HEK293 (cell line): ENCODE results near the gene CLCNKB.

Experiments
- BCL11B ChIP-seq: fragments of 450-650 bp; formaldehyde crosslinking; IDR thresholded peaks from 2 replicates; pipeline ENCODE4 v1.5.1; 2016; ENCODE audit warnings: low read depth, missing biosample characterization, missing genetic modification characterization
- GLI2 ChIP-seq: fragments of 450-650 bp; formaldehyde crosslinking; IDR thresholded peaks from 2 replicates; pipeline ENCODE4; 2017; ENCODE audit warnings: missing biosample characterization, missing genetic modification characterization, low read depth, borderline replicate concordance
- KLF10 ChIP-seq: fragments of 450-650 bp; IDR thresholded peaks from 2 replicates; pipeline ENCODE4 v1.5.1; 2018; ENCODE audit warnings: missing biosample characterization, mild to moderate bottlenecking, missing genetic modification characterization
- KLF8 ChIP-seq: fragments of 450-650 bp; formaldehyde crosslinking; IDR thresholded peaks from 2 replicates; pipeline ENCODE4 v1.5.1; 2016; ENCODE audit warnings: missing biosample characterization, missing genetic modification characterization
- MEIS1 ChIP-seq: sonication (generic); formaldehyde crosslinking; IDR thresholded peaks from 2 replicates; pipeline ENCODE4 v1.8.1; 2022; ENCODE audit warnings: missing genetic modification reagents, mild to moderate bottlenecking, borderline replicate concordance
- PRDM1 ChIP-seq: fragments of 450-650 bp; formaldehyde crosslinking; IDR thresholded peaks from 2 replicates; pipeline ENCODE4; 2016; ENCODE audit warnings: missing biosample characterization, missing genetic modification characterization
- SALL2 ChIP-seq: fragments of 450-650 bp; formaldehyde crosslinking; IDR thresholded peaks from 2 replicates; pipeline ENCODE4 v1.5.0; 2017; ENCODE audit warnings: missing biosample characterization, mild to moderate bottlenecking, missing genetic modification characterization, borderline replicate concordance
- ZBTB20 ChIP-seq: fragments of 450-650 bp; formaldehyde crosslinking; IDR thresholded peaks from 2 replicates; pipeline ENCODE4 v1.5.1; 2016; ENCODE audit warnings: missing biosample characterization, missing genetic modification characterization
- ZBTB48 ChIP-seq: fragments of 450-650 bp; formaldehyde crosslinking; IDR thresholded peaks from 2 replicates; pipeline ENCODE4 v1.5.1; 2016; ENCODE audit warnings: missing biosample characterization, missing genetic modification characterization
- ZEB2 ChIP-seq: fragments of 450-650 bp; formaldehyde crosslinking; IDR thresholded peaks from 2 replicates; pipeline ENCODE4 v1.5.1; 2016; ENCODE audit warnings: missing biosample characterization, missing genetic modification characterization
- ZNF140 ChIP-seq: fragments of 450-650 bp; formaldehyde crosslinking; IDR thresholded peaks from 2 replicates; pipeline ENCODE4 v1.5.1; 2016; ENCODE audit warnings: missing biosample characterization, missing genetic modification characterization
- ZNF184 ChIP-seq: fragments of 450-650 bp; IDR thresholded peaks from 2 replicates; pipeline ENCODE4 v1.5.1; 2018; ENCODE audit warnings: missing biosample characterization, mild to moderate bottlenecking, missing genetic modification characterization
- ZNF19 ChIP-seq: fragments of 450-650 bp; formaldehyde crosslinking; IDR thresholded peaks from 2 replicates; pipeline ENCODE4; 2016; ENCODE audit warnings: missing biosample characterization, missing genetic modification characterization, low read depth
- ZNF214 ChIP-seq: fragments of 450-650 bp; formaldehyde crosslinking; IDR thresholded peaks from 2 replicates; pipeline ENCODE4 v1.5.1; 2017; ENCODE audit warnings: missing biosample characterization, mild to moderate bottlenecking, missing genetic modification characterization, borderline replicate concordance
- ZNF391 ChIP-seq: fragments of 450-650 bp; formaldehyde crosslinking; IDR thresholded peaks from 2 replicates; pipeline ENCODE4 v1.5.1; 2016; ENCODE audit warnings: low read depth, missing biosample characterization, missing genetic modification characterization, borderline replicate concordance
- ZNF416 ChIP-seq: fragments of 450-650 bp; formaldehyde crosslinking; IDR thresholded peaks from 2 replicates; pipeline ENCODE4 v1.5.1; 2016; ENCODE audit warnings: missing biosample characterization, missing genetic modification characterization
- ZNF423 ChIP-seq: fragments of 450-650 bp; formaldehyde crosslinking; IDR thresholded peaks from 2 replicates; pipeline ENCODE4 v1.5.1; 2016; ENCODE audit warnings: missing biosample characterization, missing genetic modification characterization
- ZNF514 ChIP-seq: fragments of 450-650 bp; formaldehyde crosslinking; IDR thresholded peaks from 2 replicates; pipeline ENCODE4 v1.5.1; 2016; ENCODE audit warnings: missing biosample characterization, missing genetic modification characterization
- ZNF707 ChIP-seq: fragments of 450-650 bp; formaldehyde crosslinking; IDR thresholded peaks from 2 replicates; pipeline ENCODE4 v1.5.1; 2016; ENCODE audit warnings: missing biosample characterization, missing genetic modification characterization
- TF ChIP-seq, protein P1 (sequence below): fragments of 450-650 bp; formaldehyde crosslinking; conservative IDR thresholded peaks from 2 replicates; pipeline ENCODE4 v1.5.1; 2016; ENCODE audit warnings: low read depth, missing biosample characterization, missing genetic modification characterization
- TF ChIP-seq, protein P2 (sequence below): fragments of 450-650 bp; formaldehyde crosslinking; IDR thresholded peaks from 2 replicates; pipeline ENCODE4 v1.5.1; 2016; ENCODE audit warnings: missing biosample characterization, missing genetic modification characterization, low read depth
- TF ChIP-seq, protein P3 (sequence below): fragments of 450-650 bp; formaldehyde crosslinking; IDR thresholded peaks from 2 replicates; pipeline ENCODE4 v1.5.1; 2017; ENCODE audit warnings: missing biosample characterization, missing genetic modification characterization
- TF ChIP-seq, protein P4 (sequence below): fragments of 450-650 bp; formaldehyde crosslinking; IDR thresholded peaks from 2 replicates; pipeline ENCODE4 v1.5.1; 2016; ENCODE audit warnings: missing biosample characterization, missing genetic modification characterization
- TF ChIP-seq, protein P5 (sequence below): fragments of 450-650 bp; formaldehyde crosslinking; IDR thresholded peaks from 2 replicates; pipeline ENCODE4 v1.5.1; 2016; ENCODE audit warnings: missing biosample characterization, missing genetic modification characterization
- TF ChIP-seq, protein P6 (sequence below): fragments of 450-650 bp; formaldehyde crosslinking; IDR thresholded peaks from 2 replicates; pipeline ENCODE4 v1.5.1; 2016; ENCODE audit warnings: missing biosample characterization, missing genetic modification characterization

Gene CLCNKB

DNA sequence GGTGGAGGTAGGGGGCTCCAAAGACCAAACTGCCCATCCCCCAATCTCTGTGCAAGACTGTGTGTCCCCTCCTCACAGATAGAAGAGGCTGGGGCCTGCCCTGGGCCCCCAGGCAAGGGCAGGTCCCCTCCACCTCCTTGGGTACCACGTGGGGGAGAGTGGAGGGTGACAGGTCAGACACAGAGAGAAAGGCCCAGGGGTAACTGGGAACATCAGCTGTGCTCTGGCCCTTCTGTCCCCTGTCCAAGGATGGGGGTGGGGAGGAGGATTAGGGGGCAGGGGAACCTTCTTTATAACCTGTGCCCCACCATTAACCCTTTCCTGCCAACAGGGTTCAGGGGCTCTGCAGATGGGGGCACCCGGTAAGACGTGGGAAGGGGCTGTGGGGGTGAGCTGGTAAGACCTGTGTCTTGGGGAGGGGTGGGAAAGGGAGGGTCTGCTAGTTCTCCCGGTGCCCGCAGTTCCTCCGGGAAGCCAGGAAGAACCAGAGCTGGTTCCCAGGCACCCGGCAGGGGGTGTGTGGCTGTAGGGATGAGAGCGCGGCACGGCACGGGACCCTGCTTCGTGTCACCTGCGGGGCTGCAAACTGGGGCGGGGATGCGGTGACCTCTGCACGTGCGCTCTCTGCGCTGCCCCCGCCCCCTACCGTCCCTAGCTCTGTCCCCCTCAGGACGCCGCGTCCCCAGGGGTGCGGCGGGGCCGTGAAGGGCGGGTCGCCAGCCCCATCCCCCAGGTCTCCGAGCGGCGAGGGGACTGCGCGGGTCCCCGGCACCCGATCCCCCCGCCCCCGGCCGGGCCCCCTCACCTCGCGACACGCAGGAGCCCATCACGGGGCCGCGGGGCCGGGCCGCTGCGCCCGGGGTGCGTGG is 29.3 kb downstream of the CLCNKB start (continued):
- TF ChIP-seq, protein P1, sequence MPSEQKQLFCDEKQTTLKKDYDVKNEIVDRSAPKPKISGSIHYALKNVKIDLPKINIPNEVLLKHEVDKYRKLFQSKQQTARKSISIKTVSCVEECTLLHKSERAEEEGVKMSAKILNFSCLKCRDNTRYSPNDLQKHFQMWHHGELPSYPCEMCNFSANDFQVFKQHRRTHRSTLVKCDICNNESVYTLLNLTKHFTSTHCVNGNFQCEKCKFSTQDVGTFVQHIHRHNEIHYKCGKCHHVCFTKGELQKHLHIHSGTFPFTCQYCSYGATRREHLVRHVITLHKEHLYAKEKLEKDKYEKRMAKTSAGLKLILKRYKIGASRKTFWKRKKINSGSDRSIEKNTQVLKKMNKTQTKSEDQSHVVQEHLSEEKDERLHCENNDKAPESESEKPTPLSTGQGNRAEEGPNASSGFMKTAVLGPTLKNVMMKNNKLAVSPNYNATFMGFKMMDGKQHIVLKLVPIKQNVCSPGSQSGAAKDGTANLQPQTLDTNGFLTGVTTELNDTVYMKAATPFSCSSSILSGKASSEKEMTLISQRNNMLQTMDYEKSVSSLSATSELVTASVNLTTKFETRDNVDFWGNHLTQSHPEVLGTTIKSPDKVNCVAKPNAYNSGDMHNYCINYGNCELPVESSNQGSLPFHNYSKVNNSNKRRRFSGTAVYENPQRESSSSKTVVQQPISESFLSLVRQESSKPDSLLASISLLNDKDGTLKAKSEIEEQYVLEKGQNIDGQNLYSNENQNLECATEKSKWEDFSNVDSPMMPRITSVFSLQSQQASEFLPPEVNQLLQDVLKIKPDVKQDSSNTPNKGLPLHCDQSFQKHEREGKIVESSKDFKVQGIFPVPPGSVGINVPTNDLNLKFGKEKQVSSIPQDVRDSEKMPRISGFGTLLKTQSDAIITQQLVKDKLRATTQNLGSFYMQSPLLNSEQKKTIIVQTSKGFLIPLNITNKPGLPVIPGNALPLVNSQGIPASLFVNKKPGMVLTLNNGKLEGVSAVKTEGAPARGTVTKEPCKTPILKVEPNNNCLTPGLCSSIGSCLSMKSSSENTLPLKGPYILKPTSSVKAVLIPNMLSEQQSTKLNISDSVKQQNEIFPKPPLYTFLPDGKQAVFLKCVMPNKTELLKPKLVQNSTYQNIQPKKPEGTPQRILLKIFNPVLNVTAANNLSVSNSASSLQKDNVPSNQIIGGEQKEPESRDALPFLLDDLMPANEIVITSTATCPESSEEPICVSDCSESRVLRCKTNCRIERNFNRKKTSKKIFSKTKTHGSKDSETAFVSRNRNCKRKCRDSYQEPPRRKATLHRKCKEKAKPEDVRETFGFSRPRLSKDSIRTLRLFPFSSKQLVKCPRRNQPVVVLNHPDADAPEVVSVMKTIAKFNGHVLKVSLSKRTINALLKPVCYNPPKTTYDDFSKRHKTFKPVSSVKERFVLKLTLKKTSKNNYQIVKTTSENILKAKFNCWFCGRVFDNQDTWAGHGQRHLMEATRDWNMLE (tag by site-specific recombination) = no peak
- TF ChIP-seq, protein P2, sequence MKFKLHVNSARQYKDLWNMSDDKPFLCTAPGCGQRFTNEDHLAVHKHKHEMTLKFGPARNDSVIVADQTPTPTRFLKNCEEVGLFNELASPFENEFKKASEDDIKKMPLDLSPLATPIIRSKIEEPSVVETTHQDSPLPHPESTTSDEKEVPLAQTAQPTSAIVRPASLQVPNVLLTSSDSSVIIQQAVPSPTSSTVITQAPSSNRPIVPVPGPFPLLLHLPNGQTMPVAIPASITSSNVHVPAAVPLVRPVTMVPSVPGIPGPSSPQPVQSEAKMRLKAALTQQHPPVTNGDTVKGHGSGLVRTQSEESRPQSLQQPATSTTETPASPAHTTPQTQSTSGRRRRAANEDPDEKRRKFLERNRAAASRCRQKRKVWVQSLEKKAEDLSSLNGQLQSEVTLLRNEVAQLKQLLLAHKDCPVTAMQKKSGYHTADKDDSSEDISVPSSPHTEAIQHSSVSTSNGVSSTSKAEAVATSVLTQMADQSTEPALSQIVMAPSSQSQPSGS (tag by site-specific recombination) = no peak
- no peak for TF ChIP-seq ZNF416 (tag by site-specific recombination)
- peak; percentile 51; the same call in 1 of the 2 replicates for TF ChIP-seq ZNF391
- no peak for TF ChIP-seq ZNF19
- TF ChIP-seq ZEB2 (tag by site-specific recombination) = no peak
- TF ChIP-seq SALL2 = no peak
- no peak for TF ChIP-seq BCL11B (tag by site-specific recombination)
- no peak for TF ChIP-seq ZNF214
- no peak for TF ChIP-seq ZNF184
- TF ChIP-seq KLF10 (tag by site-specific recombination) = no peak; the same call in 1 of the 2 replicates
- TF ChIP-seq ZNF140 (tag by site-specific recombination) = no peak
- no peak for TF ChIP-seq GLI2
- TF ChIP-seq ZBTB48 (tag by site-specific recombination) = peak; percentile 72
- no peak for TF ChIP-seq PRDM1
- TF ChIP-seq MEIS1 = no peak
- TF ChIP-seq, protein P3, sequence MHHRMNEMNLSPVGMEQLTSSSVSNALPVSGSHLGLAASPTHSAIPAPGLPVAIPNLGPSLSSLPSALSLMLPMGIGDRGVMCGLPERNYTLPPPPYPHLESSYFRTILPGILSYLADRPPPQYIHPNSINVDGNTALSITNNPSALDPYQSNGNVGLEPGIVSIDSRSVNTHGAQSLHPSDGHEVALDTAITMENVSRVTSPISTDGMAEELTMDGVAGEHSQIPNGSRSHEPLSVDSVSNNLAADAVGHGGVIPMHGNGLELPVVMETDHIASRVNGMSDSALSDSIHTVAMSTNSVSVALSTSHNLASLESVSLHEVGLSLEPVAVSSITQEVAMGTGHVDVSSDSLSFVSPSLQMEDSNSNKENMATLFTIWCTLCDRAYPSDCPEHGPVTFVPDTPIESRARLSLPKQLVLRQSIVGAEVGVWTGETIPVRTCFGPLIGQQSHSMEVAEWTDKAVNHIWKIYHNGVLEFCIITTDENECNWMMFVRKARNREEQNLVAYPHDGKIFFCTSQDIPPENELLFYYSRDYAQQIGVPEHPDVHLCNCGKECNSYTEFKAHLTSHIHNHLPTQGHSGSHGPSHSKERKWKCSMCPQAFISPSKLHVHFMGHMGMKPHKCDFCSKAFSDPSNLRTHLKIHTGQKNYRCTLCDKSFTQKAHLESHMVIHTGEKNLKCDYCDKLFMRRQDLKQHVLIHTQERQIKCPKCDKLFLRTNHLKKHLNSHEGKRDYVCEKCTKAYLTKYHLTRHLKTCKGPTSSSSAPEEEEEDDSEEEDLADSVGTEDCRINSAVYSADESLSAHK (tag by site-specific recombination) = peak; percentile 19; the same call in 1 of the 2 replicates
- no peak for TF ChIP-seq ZNF514 (tag by site-specific recombination)
- TF ChIP-seq ZBTB20 (tag by site-specific recombination) = peak; percentile 79
- no peak for TF ChIP-seq ZNF707
- TF ChIP-seq, protein P4, sequence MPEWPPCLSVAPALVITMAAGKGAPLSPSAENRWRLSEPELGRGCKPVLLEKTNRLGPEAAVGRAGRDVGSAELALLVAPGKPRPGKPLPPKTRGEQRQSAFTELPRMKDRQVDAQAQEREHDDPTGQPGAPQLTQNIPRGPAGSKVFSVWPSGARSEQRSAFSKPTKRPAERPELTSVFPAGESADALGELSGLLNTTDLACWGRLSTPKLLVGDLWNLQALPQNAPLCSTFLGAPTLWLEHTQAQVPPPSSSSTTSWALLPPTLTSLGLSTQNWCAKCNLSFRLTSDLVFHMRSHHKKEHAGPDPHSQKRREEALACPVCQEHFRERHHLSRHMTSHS (tag by site-specific recombination) = no peak
- 0 out of 2 replicates have a peak, but pooled peaks have one; percentile 16 for TF ChIP-seq ZNF423 (tag by site-specific recombination)
- TF ChIP-seq, protein P5, sequence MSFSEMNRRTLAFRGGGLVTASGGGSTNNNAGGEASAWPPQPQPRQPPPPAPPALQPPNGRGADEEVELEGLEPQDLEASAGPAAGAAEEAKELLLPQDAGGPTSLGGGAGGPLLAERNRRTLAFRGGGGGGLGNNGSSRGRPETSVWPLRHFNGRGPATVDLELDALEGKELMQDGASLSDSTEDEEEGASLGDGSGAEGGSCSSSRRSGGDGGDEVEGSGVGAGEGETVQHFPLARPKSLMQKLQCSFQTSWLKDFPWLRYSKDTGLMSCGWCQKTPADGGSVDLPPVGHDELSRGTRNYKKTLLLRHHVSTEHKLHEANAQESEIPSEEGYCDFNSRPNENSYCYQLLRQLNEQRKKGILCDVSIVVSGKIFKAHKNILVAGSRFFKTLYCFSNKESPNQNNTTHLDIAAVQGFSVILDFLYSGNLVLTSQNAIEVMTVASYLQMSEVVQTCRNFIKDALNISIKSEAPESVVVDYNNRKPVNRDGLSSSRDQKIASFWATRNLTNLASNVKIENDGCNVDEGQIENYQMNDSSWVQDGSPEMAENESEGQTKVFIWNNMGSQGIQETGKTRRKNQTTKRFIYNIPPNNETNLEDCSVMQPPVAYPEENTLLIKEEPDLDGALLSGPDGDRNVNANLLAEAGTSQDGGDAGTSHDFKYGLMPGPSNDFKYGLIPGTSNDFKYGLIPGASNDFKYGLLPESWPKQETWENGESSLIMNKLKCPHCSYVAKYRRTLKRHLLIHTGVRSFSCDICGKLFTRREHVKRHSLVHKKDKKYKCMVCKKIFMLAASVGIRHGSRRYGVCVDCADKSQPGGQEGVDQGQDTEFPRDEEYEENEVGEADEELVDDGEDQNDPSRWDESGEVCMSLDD (tag by site-specific recombination) = peak; percentile 81
- TF ChIP-seq, protein P6, sequence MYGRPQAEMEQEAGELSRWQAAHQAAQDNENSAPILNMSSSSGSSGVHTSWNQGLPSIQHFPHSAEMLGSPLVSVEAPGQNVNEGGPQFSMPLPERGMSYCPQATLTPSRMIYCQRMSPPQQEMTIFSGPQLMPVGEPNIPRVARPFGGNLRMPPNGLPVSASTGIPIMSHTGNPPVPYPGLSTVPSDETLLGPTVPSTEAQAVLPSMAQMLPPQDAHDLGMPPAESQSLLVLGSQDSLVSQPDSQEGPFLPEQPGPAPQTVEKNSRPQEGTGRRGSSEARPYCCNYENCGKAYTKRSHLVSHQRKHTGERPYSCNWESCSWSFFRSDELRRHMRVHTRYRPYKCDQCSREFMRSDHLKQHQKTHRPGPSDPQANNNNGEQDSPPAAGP (tag by site-specific recombination) = peak; percentile 74
- peak; percentile 66; the same call in 1 of the 2 replicates for TF ChIP-seq KLF8 (tag by site-specific recombination)
